HG02678 (cell line): Measurements from ENCODE around the gene RASGRF2.
"Not testable (repeated sequence)": the region's sequence is repeated elsewhere in the genome, so short reads cannot be mapped to it uniquely, and the experiment has no call there.

Experiments used
- ATAC-seq: cut with Tn5 transposase; IDR thresholded peaks from one replicate; pipeline ENCODE4 v1.9.1; 2021; ENCODE audit warnings: mild to moderate bottlenecking, moderate library complexity; ENCODE audit not compliant: unreplicated experiment

The RASGRF2 gene

DNA sequence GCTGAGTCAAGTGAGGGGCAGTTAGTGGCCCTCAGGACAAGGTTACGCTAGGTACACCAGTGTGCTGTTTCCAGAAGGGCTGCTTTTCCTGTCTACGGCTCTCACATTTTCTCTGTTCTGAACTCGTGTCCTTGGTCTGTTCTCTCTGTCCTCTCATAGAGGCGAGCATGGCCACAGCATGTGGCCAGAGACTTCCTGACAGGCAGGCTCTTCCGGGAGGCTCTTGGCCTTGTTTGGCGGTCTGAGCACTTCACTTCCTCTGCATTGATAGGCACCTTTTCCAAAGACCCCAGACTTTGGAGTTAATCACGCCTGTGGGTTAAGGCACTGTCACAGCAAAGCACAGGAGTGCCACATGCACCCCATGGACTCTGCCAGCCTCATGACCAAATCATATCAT is 274.1 kb downstream of the RASGRF2 start:
- no peak for ATAC-seq

DNA sequence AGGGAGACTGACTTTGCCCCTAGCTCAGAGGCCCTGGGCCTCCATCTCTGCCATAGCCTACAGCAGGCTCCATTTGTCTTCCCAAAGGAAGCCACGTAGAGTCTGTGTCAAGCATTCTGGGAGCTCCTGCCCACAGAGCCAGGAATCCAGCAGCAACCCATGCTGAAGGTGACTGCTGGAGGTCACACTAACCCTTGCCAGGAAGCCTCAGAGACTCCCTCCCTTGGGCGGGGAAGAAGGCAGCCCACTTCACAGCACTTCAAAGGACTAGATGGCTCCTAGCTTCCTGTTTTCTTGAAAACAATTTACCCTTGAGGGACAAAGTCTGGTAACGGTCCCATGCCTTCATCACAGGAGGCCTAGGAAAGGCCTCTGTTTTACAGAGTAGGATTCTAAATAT is 274.6 kb downstream of the RASGRF2 start:
- ATAC-seq, result no peak

DNA sequence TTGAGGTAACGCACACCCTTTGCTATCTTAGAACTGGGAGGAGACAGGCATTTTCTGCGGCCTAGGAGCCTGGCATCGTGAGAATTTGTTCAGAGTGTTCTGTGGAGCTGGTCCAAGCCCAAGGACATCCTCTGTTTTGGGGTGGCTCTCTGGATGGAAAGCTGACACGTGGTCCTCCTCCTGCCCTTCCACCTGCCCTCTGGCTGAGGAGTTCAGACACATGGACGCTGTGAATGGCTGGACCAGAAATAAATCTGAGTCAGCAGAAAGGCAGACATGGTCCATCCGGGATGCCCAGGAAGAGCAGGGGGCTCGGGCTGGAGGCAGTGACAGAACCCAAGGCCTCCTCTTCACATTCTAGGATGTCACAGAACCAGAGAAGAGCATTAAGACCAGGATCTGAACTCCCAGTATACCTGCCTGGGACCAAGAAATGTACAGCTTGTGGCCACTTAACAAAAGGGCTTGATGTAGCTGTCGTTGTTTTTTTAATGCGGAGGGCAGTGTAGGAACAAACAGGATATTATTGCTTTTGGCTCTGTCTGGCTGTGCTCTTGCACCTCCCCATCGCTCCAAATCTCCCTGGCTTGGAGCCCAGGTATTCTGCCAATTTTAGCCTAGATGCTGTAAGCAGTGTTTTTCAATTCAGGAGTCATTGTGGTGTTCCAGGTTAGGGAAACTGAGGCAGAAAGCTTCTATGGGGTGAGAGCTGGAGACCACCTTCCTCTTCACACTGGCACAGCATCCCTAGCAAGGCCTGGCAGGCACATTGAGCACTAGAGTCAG is 275.3 kb downstream of the RASGRF2 start:
- ATAC-seq, result no peak

DNA sequence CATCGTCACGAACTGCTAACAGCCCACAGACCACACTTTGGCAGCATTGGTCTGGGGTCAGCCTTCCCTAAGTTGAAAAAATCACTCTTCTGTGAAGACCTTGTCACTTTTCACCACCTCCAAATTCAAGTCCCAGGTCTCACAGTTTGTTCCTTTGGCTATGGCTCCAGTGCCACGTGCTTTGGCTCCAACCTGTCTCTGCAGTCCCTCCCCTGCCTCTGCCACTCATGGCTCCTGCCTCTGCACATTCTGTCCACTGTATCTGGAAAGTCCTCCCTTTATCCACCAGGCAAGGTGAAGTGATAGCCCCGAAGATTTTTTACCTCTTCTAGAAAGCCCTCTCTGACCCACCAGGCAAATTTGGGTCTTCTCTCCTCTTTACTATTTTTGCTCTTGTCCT is 278.3 kb downstream of the RASGRF2 start:
- ATAC-seq, result no peak

DNA sequence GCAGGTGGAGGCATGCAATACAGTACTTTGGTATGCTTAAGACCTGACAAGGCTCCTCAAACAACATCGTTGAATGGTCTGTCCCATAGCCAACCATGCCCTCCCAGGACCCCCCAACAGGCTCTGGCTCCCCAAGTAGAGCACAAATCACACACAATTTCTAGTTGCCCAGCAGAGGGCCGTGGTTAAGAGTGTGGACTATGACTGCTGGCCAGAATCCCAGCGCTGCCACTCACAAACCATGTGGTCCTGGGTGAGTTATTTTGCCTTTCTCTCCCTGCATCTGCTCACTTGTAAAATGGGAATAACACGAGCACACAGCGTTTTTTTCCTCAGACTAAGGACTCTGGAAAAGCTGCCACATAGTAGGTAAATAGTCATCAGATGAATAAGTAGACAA is 279.4 kb downstream of the RASGRF2 start:
- no peak for ATAC-seq

DNA sequence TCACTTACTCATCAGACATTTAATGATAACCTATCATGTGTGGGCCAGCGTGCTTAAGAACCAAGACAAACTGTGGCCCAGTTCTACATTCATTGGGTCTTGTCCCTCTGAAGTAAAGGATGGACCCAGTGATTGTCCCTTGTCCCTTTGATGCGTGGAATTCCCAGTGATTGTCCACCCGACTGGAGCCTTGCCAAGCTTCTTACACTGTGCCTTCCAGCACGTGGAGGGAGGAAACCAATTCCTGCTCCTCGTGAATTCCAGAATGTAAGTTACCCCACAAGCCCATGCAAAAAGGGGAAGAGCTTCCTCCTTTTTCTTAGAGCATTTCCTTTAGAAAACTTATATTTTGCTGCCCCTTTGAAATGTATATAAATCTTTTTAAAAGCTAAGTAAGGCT is 280.8 kb downstream of the RASGRF2 start:
- ATAC-seq, result no peak

DNA sequence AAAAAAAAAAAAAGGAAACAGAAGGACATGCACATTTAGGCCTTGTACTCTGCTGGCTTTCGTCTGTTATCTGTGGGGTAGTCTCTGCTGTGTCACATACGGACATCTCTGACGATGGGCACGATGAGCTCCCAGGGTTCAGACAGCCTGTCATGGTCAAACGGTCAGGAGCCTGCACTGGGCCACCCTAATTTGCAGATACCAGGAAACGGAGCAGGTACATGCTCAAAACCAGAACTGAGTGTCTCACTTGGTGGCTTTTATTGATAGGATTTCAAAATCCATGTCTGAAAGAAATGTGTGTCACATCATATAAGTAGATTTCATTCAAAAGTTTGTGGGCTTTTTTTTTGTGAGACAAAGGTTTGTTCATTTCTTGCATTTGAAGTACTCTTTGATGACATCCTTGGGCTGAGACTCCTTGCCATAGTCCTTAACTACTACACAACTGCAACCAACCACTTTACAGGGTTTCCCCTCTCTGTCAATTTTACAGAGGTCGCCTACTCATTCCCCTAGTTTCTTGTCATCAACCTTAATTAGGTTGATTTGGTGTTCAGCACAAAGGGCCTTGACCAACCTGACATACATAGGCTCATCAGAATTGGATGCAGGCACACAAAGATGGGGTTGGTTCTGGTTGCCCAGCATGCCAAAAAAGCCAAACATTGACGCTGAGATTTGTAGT is 281.9 kb downstream of the RASGRF2 start:
- no peak for ATAC-seq

DNA sequence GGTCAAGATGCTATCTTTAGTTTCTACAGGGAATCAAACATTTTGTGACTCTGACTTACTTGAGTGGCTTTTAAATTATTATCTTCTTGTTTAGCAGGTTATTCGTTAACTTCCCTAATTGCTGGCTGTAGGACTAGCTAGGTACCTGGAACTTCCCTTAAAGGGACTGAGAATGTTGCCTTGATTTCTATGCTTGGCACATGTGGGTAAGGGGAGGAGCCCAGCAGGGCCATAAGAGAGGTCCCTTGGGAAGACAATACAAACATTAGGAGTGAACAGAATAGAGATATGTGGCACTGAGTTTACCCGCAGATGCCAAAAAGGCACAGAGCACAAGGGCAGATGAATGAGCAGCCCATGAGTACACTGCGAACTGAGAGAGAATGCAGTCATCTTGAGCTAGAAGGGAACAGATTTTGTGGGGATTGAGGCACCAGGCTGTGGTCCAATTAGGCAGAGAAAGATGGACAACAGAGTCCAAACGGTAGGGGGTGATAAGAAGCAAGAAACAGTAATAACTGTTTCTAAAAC is 282.8 kb downstream of the RASGRF2 start:
- no peak for ATAC-seq

DNA sequence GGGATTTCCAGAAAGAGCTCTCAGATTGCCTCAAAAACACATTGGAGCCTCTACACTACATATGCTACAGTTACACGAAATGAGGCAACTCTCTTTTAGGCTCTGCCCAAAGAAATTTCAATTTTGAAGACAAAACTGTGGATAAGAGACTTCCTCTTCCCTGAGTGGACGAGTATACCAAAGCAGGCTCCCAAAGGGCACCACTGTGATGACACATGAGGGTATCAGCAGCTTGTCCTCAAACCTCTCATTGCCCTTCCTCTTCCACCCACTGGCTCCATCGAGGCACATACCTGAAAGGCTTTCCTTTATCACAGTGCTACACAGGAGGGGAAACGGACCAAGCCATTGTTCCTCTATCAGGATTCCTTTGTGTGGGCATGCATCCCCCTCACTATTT is 284.3 kb downstream of the RASGRF2 start:
- ATAC-seq, result no peak

DNA sequence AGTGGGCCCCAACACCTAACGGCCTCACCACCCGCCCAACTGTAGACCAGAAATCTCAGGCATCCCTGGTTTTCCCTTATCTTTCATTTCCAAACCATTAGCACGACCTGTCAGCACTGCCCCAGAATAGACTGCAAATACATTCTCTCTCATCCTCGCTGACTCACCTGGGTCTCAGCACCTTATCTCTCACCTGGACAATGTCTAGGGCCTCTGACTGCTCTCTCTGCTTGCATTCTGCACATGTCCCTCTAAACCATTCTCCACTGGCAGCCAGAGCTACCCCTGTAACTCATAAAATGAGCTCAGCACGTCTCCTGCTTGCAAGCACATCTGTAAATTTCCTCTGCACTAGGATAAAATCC is 285.7 kb downstream of the RASGRF2 start:
- no peak for ATAC-seq

DNA sequence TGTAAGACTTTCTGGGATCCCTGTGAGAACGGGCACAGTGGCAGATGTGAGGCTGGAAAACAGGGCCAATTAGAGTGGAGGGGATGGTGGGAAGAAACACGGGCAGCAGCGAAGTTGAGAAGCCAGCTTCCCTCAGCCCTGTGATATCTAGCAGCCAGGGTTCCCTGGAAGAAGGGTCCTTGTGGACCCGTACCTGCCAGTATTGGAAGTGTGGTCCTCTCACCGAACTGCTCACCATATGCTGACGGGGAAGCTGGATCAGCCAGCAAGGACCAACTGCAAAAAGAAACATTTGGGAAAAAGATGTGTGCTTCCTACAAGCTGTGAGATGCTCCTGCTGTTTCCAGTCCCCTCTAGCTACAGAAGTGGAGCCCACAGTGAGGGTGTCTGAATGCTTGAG is 286.5 kb downstream of the RASGRF2 start:
- no peak for ATAC-seq

DNA sequence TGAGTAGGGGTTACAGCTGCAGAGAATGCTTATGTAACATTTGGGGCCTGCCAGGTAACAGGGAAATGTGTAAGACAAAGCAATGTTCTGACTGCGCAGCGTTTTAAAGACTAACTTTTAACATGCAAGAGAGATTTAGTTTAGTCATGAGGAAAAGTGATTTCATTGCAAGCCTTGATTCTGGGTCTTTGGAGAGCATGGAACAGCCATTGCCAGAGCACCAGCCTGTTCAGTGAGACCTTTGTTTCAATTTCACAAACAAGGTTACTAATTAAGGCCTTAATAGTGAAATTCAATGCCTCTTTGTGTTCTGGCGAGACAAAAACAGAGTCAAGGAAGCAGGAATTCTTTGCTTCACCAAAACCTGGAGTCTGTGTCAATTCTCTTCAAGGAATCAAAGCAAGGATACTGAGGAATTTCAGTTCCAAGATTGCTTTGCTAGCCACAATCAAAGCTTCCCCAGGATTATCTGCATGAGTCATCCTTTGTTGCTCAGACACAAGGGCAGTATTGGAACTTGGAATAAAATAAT is 287.3 kb downstream of the RASGRF2 start:
- ATAC-seq, result no peak

DNA sequence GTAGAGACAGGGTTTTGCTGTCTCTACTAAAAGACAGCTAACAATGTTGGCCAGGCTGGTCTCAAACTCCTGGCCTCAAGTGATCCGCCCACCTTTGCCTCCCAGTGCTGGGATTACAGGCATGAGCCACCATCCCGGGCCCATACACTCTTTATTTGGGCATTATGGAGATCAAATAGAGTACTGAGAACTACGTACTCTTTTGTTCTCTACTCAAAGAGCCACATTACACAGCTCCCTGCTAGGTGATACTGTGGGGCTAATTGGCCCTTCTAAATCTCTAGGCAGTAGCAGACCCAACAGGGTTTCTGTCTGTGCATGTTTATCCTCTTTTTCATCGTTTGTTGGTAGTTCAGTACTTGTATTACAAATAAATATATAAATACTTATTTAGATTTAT is 289.1 kb downstream of the RASGRF2 start:
- no peak for ATAC-seq

DNA sequence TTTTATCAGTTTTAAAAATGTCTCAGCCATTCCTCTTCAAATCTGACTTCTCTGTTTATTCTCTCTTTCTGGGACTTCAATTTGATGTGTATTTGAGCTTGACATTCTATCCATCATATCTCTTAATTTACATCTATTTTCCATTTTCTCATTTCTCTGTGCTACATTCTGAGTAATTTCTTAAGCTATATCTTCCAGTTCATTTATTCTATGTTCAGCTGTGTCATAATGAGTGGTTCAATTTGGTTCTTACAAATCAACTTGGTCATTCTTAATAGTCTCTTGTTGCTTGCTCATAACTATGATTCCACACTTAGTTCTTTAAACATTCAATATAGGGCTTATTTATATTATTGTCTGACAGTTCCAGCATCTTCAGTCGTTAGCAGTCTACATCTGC is 289.8 kb downstream of the RASGRF2 start:
- no peak for ATAC-seq

DNA sequence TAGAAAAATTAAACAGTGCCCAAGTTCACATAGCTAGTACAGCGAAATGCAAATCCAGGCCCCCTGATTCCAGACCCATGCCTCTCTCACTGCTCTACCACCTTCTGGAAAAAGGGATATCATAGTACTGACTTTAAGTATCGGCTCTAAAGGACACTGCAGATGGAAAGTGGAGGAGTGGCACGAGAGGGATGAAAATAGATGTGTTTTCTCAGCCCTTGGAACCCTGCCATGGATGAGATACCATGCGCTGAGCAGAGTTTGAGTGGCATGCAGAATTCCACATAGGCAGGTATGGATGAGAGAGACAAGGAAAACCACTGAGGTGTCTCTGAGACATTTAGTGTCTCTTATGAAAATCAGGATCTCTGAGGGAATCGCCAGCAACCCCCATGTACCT is 291.8 kb downstream of the RASGRF2 start:
- no peak for ATAC-seq

DNA sequence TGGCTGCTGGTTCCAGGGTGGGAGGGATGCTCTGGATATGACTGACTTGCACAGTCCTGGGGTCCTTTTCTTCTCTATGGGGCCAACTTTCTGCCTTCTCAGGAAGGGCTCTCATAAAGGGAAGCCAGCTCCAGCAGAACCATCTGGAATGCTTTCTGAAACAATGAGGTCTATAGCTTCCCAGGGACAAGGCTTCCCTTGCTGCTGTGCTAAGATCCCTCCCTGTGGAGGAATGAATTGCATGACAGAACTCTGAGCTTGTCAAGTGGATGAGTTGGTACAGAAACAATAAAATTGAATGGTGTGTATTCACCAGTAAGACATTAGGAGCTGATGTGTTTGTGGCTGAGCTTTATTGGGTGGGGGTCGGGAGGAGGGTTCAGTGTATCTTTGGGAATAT is 292.7 kb downstream of the RASGRF2 start:
- ATAC-seq, result no peak

DNA sequence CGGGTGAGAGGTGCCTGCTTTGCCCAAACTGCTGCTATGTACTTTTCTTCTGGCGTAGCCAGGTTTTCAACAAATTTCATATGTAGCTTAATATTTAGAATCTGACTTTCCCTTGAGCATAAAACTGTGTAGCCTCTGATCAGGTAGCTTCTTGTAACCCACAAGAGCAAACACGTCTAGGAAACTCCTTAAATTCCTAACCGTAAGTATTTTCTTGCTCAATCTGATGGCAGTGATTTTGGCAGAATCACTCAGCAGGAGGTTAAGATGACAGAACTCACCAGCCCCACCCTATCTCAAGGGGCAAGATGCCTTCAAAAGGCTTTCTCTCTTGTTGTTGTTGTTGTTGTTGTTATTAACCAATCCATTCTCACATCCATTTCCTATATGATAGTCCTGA is 293.7 kb downstream of the RASGRF2 start:
- ATAC-seq, result no peak

DNA sequence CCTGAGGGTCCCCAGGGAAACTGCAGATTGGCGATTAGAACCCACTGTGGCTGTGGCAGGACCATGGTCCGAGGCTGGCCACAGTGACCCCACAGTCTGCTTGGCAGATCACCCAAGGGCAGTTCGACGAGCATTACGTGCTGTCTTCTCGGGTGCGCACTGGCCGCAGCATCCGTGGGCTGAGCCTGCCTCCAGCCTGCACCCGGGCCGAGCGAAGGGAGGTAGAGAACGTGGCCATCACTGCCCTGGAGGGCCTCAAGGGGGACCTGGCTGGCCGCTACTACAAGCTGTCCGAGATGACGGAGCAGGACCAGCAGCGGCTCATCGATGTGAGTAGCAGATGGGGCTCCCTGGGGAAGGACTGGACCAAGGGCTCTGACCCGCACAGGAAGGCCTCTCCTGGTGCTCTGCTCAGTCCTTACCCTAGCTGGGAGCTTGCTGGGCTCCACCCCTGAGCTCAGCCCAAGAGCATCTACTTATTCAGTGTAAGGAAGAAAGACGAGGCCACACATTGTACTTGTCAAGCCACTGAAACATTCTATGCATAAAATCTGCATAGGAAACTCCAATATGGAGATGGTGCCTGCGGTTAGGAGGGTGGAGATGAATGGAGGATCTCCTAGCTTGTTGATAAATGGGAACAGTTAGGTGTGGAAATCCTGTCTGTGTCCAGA is 294.9 kb downstream of the RASGRF2 start:
- no peak for ATAC-seq

DNA sequence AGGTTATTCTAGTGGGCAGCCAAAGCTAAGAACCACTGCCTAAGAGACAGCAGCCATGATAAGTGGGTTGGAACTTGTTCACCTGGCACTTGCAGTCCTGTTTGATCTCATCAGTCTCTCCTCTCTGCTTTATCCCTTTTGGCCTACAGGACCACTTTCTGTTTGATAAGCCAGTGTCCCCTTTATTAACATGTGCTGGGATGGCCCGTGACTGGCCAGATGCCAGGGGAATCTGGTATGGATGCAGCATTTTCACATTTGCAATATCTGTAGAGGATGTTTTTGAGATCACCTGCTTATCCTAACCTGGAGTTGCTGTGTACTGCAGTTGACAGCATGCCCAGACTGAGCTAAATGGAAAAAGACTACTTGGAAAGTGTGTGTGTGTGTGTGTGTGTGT is 296.6 kb downstream of the RASGRF2 start:
- ATAC-seq, result no peak

DNA sequence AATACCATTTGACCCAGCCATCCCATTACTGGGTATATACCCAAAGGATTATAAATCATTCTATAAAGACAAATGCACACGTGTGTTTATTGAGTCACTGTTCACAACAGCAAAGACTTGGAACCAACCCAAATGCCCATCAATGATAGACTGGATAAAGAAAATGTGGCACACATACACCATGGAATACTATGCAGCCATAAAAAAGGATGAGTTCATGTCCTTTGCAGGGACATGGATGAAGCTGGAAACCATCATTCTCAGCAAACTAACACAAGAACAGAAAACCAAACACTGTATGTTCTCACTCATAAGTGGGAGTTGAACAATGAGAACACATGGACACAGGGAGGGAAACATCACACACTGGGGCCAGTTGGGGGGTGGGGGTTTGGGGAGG is 302.6 kb downstream of the RASGRF2 start:
- ATAC-seq, result not testable (repeated sequence)

DNA sequence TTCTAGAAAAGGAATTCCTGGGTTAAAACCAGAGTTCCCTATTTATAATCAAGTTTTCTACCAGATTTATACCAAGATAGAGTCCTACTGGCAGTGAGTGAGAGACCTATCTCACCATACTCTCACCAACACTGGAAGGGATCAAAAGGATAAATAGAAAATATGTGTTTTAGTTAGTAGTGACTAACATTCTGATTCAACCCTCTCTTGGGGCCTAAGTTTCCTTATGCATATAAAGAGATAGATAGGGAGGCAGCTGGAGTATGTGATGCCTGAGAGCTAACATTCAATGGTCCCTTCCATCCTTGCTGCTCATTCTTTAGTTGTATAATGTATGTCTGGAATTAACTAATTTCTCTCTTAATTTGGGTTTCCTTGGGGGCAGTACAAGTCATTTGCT is 304.9 kb downstream of the RASGRF2 start:
- ATAC-seq, result no peak
